Mesenchymal stem cell (in vitro differentiated cells and primary cell): Measurements from ENCODE around the gene OSBPL3.

Experiments used
- DNase-seq: peaks from one replicate; pipeline ENCODE4 v3.0.0-alpha.2; 2013
- H2AFZ ChIP-seq: one replicate; pipeline ENCODE4 v1.6.1; 2013; ENCODE audit warnings: low read depth, mild to moderate bottlenecking, control low read depth, inconsistent platforms, low read length, moderate library complexity
- H2AK5ac ChIP-seq: 2 replicates; pipeline ENCODE4 v1.6.1; 2013; ENCODE audit warnings: low read length, moderate library complexity, mild to moderate bottlenecking, inconsistent platforms; ENCODE audit not compliant: severe bottlenecking
- H2BK120ac ChIP-seq: one replicate; pipeline ENCODE4 v1.6.1; 2013; ENCODE audit warnings: low read depth, mild to moderate bottlenecking, inconsistent platforms, low read length, moderate library complexity
- H2BK12ac ChIP-seq, 2 experiments: one replicate each; pipeline ENCODE4 v1.6.1; 2013; ENCODE audit warnings: inconsistent platforms in 2 of 2, low read length in 2 of 2, mild to moderate bottlenecking in 2 of 2, moderate library complexity in 2 of 2, control low read depth in 1 of 2
- H2BK15ac ChIP-seq: one replicate; pipeline ENCODE4 v1.6.1; 2013; ENCODE audit warnings: mild to moderate bottlenecking, low read depth, inconsistent platforms; ENCODE audit not compliant: poor library complexity, severe bottlenecking
- H2BK5ac ChIP-seq: 2 replicates; pipeline ENCODE4 v1.6.1; 2013; ENCODE audit warnings: low read depth, mild to moderate bottlenecking, low read length, control low read depth, inconsistent platforms; ENCODE audit not compliant: poor library complexity, severe bottlenecking
- H3K14ac ChIP-seq, 2 experiments: one replicate each; pipeline ENCODE4 v1.6.1; 2013; ENCODE audit warnings: inconsistent platforms in 2 of 2, low read length in 2 of 2, control low read depth in 1 of 2, mild to moderate bottlenecking in 1 of 2, moderate library complexity in 1 of 2
- H3K18ac ChIP-seq, 2 experiments: one replicate each; pipeline ENCODE4 v1.6.1; 2013; ENCODE audit warnings: inconsistent platforms in 2 of 2, low read length in 2 of 2, control low read depth in 1 of 2, low read depth in 1 of 2, mild to moderate bottlenecking in 1 of 2
- H3K23ac ChIP-seq, 2 experiments: one replicate each; pipeline ENCODE4 v1.6.1; 2013; ENCODE audit warnings: inconsistent platforms in 2 of 2, low read length in 2 of 2, mild to moderate bottlenecking in 2 of 2, moderate library complexity in 2 of 2, control low read depth in 1 of 2
- H3K27ac ChIP-seq: 2 replicates; pipeline ENCODE4 v1.5.1; 2013; ENCODE audit warnings: mild to moderate bottlenecking, moderate library complexity, low read length, control low read depth, inconsistent platforms; ENCODE audit not compliant: poor library complexity, severe bottlenecking
- H3K27me3 ChIP-seq, 2 experiments: 2 replicates each; pipeline versions ENCODE4 v1.6.1 to v1.7.0; 2013; ENCODE audit warnings: low read length in 2 of 2, mild to moderate bottlenecking in 2 of 2, moderate library complexity in 2 of 2, control low read depth in 1 of 2, inconsistent platforms in 1 of 2; ENCODE audit not compliant: control insufficient read depth in 1 of 2, insufficient read depth in 1 of 2
- H3K36me3 ChIP-seq, 2 experiments: 2 replicates each; pipeline versions ENCODE4 v1.6.1 to v1.7.0; 2013; ENCODE audit warnings: low read length in 2 of 2, control low read depth in 1 of 2, inconsistent platforms in 1 of 2, low read depth in 1 of 2, mild to moderate bottlenecking in 1 of 2; ENCODE audit not compliant: insufficient read depth in 2 of 2, control insufficient read depth in 1 of 2
- H3K4ac ChIP-seq, 2 experiments: one replicate each; pipeline ENCODE4 v1.6.1; 2013; ENCODE audit warnings: inconsistent platforms in 2 of 2, low read length in 2 of 2, mild to moderate bottlenecking in 2 of 2, moderate library complexity in 2 of 2, control low read depth in 1 of 2, low read depth in 1 of 2
- H3K4me1 ChIP-seq: 2 replicates; pipeline ENCODE4 v1.6.1; 2013; ENCODE audit warnings: low read depth, low read length, control low read depth; ENCODE audit not compliant: control insufficient read depth, insufficient read depth
- H3K4me2 ChIP-seq: 2 replicates; pipeline ENCODE4 v1.6.1; 2013; ENCODE audit warnings: low read length, mild to moderate bottlenecking, inconsistent platforms; ENCODE audit not compliant: poor library complexity, severe bottlenecking
- H3K4me3 ChIP-seq, 2 experiments: 2 replicates each; pipeline versions ENCODE4 v1.5.1 to v1.7.0; 2013; ENCODE audit warnings: low read length in 2 of 2, mild to moderate bottlenecking in 2 of 2, control low read depth in 1 of 2, low read depth in 1 of 2; ENCODE audit not compliant: insufficient read depth in 1 of 2
- H3K79me1 ChIP-seq: replicated peaks from 2 replicates; pipeline ENCODE4 v1.6.1; 2013; ENCODE audit warnings: mild to moderate bottlenecking, control low read depth, low read length, inconsistent platforms; ENCODE audit not compliant: poor library complexity, severe bottlenecking
- H3K9ac ChIP-seq: 2 replicates; pipeline ENCODE4 v1.7.0; 2013; ENCODE audit warnings: mild to moderate bottlenecking, low read length, moderate library complexity
- H3K9me3 ChIP-seq: 2 replicates; pipeline ENCODE4 v1.7.0; 2013; ENCODE audit warnings: mild to moderate bottlenecking, low read length; ENCODE audit not compliant: control insufficient read depth
- H4K8ac ChIP-seq: one replicate; pipeline ENCODE4 v1.6.1; 2013; ENCODE audit warnings: inconsistent platforms, mild to moderate bottlenecking, low read length, moderate library complexity
- H4K91ac ChIP-seq: one replicate; pipeline ENCODE4 v1.6.1; 2013; ENCODE audit warnings: mild to moderate bottlenecking, low read length, inconsistent platforms
- WGBS: methylation state at CpG from one replicate; pipeline ENCODE4 v1.1.7; 2013; ENCODE audit warnings: mixed read lengths; 5-methylcytosine and 5-hydroxymethylcytosine counted together

Gene OSBPL3

DNA sequence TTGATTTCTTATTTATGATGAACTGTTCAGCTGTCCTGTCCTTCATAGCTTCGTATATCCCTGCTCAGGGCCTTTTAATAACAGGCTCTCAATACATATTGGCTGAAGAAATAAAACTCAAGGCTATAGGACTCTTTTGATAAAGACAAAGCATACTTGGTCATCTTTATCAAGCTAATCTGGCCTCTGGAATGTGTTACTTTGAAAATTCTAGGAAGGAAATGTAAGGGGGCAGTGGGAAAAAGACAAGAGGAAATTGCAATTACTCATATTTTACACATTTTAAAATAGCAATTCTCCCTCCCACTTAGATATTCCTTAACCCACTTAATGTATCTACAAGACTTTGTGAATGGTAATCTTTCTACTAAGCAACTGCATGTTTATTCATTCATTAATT lies 94.3 kb downstream of the OSBPL3 start:
- Histone ChIP-seq H3K4me1 (peaks cover 5% of the 10 kb centered on the region), H3K18ac (no peak overlapping the region), H4K91ac (no peak overlapping the region), H3K79me1 (peaks cover 25% of the 10 kb centered on the region), H2BK5ac (no peak overlapping the region), H3K14ac (no peak overlapping the region), H3K27me3 (no peaks in the 10 kb centered on the region), H3K4me3 (no peak overlapping the region), H2BK12ac (no peak overlapping the region), H3K9me3 (no peaks in the 10 kb centered on the region), H2AK5ac (no peak overlapping the region), H3K4ac (no peak overlapping the region), H3K36me3 (peaks cover 3 to 45% of the 10 kb centered on the region in 2 experiments), H3K27ac (no peak overlapping the region), H2BK120ac (no peak overlapping the region), H3K4me2 (no peak overlapping the region), H4K8ac (no peak overlapping the region), H2AFZ (no peak overlapping the region), H2BK15ac (no peak overlapping the region), H3K9ac (no peak overlapping the region), H3K23ac (no peak overlapping the region)
- DNase-seq = no peak
- no CpG with 5 or more reads among the region's 1 CpG for WGBS

GRCh38 chr7:24885305-24885704 lies 94.7 kb downstream of the OSBPL3 start:
- Histone ChIP-seq H2AFZ (no peak overlapping the region), H3K18ac (no peak overlapping the region), H3K9ac (no peak overlapping the region), H2AK5ac (no peak overlapping the region), H3K27me3 (no peaks in the 10 kb centered on the region), H3K4ac (no peak overlapping the region), H3K27ac (no peak overlapping the region), H2BK5ac (no peak overlapping the region), H3K23ac (no peak overlapping the region), H3K4me3 (no peak overlapping the region), H3K36me3 (peaks cover 2 to 41% of the 10 kb centered on the region in 2 experiments), H2BK15ac (no peak overlapping the region), H4K91ac (no peak overlapping the region), H2BK12ac (no peak overlapping the region), H3K79me1 (peaks cover 24% of the 10 kb centered on the region), H3K14ac (no peak overlapping the region), H4K8ac (no peak overlapping the region), H2BK120ac (no peak overlapping the region), H3K9me3 (no peaks in the 10 kb centered on the region), H3K4me2 (no peak overlapping the region), H3K4me1 (peaks cover 5% of the 10 kb centered on the region)
- DNase-seq = no peak
- 100% methylated on average over 2 of the region's 2 CpGs for WGBS

GRCh38 chr7:24884401-24884800 lies 95.6 kb downstream of the OSBPL3 start:
- Histone ChIP-seq H3K14ac (no peak overlapping the region), H3K79me1 (peaks cover 24% of the 10 kb centered on the region), H2BK12ac (peak overlapping the region in 1 of 2 experiments; percentile 29), H2AK5ac (peak overlapping the region; percentile 76), H3K27ac (no peak overlapping the region), H3K23ac (no peak overlapping the region), H4K91ac (no peak overlapping the region), H3K4me2 (no peak overlapping the region), H4K8ac (no peak overlapping the region), H2BK15ac (no peak overlapping the region), H3K4me3 (no peak overlapping the region), H3K9ac (no peak overlapping the region), H3K4ac (no peak overlapping the region), H2BK5ac (no peak overlapping the region), H3K4me1 (peaks cover 5% of the 10 kb centered on the region), H3K36me3 (peaks cover 0 to 32% of the 10 kb centered on the region in 2 experiments), H3K9me3 (no peaks in the 10 kb centered on the region), H2BK120ac (no peak overlapping the region), H3K18ac (peak overlapping the region in 1 of 2 experiments; percentile 66), H2AFZ (no peak overlapping the region), H3K27me3 (no peaks in the 10 kb centered on the region)
- 61% methylated on average over 5 of the region's 6 CpGs for WGBS
- no peak for DNase-seq

- H4K91ac ChIP-seq = no peak overlapping the region
- DNase-seq = no peak
These were observed 96.4 kb downstream of the OSBPL3 start for GRCh38 chr7:24883622-24884013.

More at GRCh38 chr7:24883622-24884013, 96.4 kb downstream of the OSBPL3 start:
- peak overlapping the region; percentile 70 for H3K27ac ChIP-seq
- peak overlapping the region in 1 of 2 experiments; percentile 7 for H3K4me3 ChIP-seq
- no peaks in the 10 kb centered on the region for H3K27me3 ChIP-seq
- peaks cover 24% of the 10 kb centered on the region for H3K79me1 ChIP-seq
- H2AFZ ChIP-seq = no peak overlapping the region
- no peak overlapping the region for H2BK5ac ChIP-seq
- peaks cover 5% of the 10 kb centered on the region for H3K4me1 ChIP-seq
- H3K9me3 ChIP-seq = no peaks in the 10 kb centered on the region
- no peak overlapping the region for H3K14ac ChIP-seq
- WGBS = 64% methylated on average over 1 of the region's 1 CpG
- H3K36me3 ChIP-seq = peaks cover 0 to 25% of the 10 kb centered on the region in 2 experiments
- H4K8ac ChIP-seq = no peak overlapping the region
- H2BK12ac ChIP-seq = no peak overlapping the region
- H3K18ac ChIP-seq = no peak overlapping the region
- H2BK15ac ChIP-seq = no peak overlapping the region
- H2BK120ac ChIP-seq = no peak overlapping the region
- H3K4ac ChIP-seq = no peak overlapping the region
- peak overlapping the region; percentile 44 for H3K9ac ChIP-seq
- no peak overlapping the region for H3K4me2 ChIP-seq
- H3K23ac ChIP-seq = no peak overlapping the region
- no peak overlapping the region for H2AK5ac ChIP-seq
